ENCODE results near the gene CREB5.

DNA sequence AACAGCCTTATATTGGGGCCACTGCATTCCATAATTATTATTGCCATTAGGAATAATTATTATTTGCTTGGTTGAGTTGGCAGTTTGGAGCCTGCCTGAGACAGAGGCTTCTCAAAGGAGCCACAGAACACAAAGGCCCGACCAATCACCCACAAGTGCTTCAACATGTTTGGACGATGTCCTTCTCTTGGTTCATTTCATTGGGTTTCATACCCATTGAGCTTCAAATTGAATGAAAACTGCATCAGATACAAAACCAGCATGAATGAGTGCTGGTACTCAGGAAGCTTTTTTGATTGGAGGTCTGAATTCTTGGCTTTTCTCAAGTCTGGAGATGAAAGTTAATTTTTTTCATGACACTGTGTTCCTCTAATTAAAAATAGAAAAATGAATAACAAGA, 168.3 kb downstream of the CREB5 start:
- TF ChIP-seq, protein P1, sequence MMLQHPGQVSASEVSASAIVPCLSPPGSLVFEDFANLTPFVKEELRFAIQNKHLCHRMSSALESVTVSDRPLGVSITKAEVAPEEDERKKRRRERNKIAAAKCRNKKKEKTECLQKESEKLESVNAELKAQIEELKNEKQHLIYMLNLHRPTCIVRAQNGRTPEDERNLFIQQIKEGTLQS (IDR thresholded peaks at IDR 0.05) = no peak
- no peak for TF ChIP-seq POLR2A (IDR thresholded peaks at IDR 0.05; ENCODE audit: borderline replicate concordance, extremely low read depth, insufficient read depth, insufficient read length)
- TF ChIP-seq SIN3A (IDR thresholded peaks at IDR 0.05; ENCODE audit: low read depth) = no peak
- no peak for TF ChIP-seq CEBPB (IDR thresholded peaks at IDR 0.05; ENCODE audit: low read depth)
- TF ChIP-seq, protein P2, sequence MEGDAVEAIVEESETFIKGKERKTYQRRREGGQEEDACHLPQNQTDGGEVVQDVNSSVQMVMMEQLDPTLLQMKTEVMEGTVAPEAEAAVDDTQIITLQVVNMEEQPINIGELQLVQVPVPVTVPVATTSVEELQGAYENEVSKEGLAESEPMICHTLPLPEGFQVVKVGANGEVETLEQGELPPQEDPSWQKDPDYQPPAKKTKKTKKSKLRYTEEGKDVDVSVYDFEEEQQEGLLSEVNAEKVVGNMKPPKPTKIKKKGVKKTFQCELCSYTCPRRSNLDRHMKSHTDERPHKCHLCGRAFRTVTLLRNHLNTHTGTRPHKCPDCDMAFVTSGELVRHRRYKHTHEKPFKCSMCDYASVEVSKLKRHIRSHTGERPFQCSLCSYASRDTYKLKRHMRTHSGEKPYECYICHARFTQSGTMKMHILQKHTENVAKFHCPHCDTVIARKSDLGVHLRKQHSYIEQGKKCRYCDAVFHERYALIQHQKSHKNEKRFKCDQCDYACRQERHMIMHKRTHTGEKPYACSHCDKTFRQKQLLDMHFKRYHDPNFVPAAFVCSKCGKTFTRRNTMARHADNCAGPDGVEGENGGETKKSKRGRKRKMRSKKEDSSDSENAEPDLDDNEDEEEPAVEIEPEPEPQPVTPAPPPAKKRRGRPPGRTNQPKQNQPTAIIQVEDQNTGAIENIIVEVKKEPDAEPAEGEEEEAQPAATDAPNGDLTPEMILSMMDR (IDR thresholded peaks at IDR 0.05 in 2 of 3, conservative IDR thresholded peaks at IDR 0.05 in 1 of 3; ENCODE audit: borderline replicate concordance in 1 of 3, insufficient read depth in 1 of 3, low read depth in 2 of 3, low read length in 2 of 3) = no peak
- TF ChIP-seq EZH2 (IDR thresholded peaks at IDR 0.05) = no peak
